WERI-Rb-1 (cell line): ENCODE results near the gene TCL1B.

ENCODE experiments used
- DNase-seq: peaks from one replicate; pipeline ENCODE4 v3.0.0-alpha.2; 2020
- H3K27ac ChIP-seq: fragments of 250-450 bp; sonication (Bioruptor Pico); 2 replicates; pipeline ENCODE4 v1.5.1; 2020; ENCODE audit warnings: mild to moderate bottlenecking, moderate library complexity
- H3K27me3 ChIP-seq: fragments of 250-450 bp; sonication (Bioruptor Pico); 2 replicates; pipeline ENCODE4 v1.5.1; 2021; ENCODE audit warnings: mild to moderate bottlenecking, low read depth, moderate library complexity; ENCODE audit not compliant: insufficient read depth, severe bottlenecking
- H3K36me3 ChIP-seq: fragments of 250-450 bp; sonication (Bioruptor Pico); 2 replicates; pipeline ENCODE4 v1.5.1; 2020; ENCODE audit warnings: mild to moderate bottlenecking, moderate library complexity
- H3K4me3 ChIP-seq: 2 replicates; pipeline ENCODE4 v1.5.1; 2011; ENCODE audit warnings: low read depth, mild to moderate bottlenecking, control low read depth, low read length
- H3K9me3 ChIP-seq: fragments of 250-450 bp; sonication (Bioruptor Pico); 2 replicates; pipeline ENCODE4 v1.5.1; 2021; ENCODE audit warnings: mild to moderate bottlenecking, moderate library complexity; ENCODE audit not compliant: severe bottlenecking
- TF ChIP-seq, protein P1 (sequence below): IDR thresholded peaks from 2 replicates; pipeline ENCODE4 v1.5.1; 2011; ENCODE audit warnings: low read depth, mild to moderate bottlenecking, control low read depth, inconsistent platforms, low read length

Gene TCL1B

DNA sequence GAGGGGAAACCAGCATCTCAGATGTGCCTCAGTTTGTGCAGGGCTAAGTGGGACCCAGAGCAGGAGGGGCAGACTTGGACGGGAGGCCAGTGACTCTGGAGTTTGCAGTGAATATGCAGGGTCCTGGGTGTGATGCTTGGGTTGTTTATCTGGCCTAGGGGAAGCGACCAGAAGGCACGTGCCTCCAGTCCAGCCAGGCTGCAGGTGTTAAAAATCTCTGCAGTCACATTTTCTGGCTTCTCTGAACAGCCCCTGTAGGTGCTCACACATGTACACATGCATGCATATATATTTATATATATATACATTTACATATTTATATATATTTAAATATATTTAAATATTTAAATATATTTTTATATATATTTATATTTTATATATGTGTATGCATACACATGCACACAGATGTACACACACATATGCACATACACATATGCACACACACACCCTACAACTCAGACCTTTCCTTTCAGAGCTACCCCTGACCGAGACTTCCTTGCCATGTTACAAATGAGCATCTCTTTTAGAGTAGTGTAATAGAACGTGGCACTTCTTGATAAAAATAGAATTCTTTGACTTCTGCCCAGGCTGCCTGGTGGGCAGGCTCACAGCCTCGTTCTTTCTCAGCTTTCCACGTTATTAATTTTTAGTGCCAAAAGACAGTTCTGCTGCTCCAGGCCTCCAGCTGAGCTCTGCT, 26.8 kb upstream of the TCL1B start:
- Histone ChIP-seq H3K27ac (no peak overlapping the region), H3K9me3 (no peaks in the 10 kb centered on the region), H3K4me3 (no peak overlapping the region), H3K36me3 (no peaks in the 10 kb centered on the region), H3K27me3 (no peaks in the 10 kb centered on the region)
- no peak for DNase-seq
- TF ChIP-seq, protein P1, sequence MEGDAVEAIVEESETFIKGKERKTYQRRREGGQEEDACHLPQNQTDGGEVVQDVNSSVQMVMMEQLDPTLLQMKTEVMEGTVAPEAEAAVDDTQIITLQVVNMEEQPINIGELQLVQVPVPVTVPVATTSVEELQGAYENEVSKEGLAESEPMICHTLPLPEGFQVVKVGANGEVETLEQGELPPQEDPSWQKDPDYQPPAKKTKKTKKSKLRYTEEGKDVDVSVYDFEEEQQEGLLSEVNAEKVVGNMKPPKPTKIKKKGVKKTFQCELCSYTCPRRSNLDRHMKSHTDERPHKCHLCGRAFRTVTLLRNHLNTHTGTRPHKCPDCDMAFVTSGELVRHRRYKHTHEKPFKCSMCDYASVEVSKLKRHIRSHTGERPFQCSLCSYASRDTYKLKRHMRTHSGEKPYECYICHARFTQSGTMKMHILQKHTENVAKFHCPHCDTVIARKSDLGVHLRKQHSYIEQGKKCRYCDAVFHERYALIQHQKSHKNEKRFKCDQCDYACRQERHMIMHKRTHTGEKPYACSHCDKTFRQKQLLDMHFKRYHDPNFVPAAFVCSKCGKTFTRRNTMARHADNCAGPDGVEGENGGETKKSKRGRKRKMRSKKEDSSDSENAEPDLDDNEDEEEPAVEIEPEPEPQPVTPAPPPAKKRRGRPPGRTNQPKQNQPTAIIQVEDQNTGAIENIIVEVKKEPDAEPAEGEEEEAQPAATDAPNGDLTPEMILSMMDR: no peak

DNA sequence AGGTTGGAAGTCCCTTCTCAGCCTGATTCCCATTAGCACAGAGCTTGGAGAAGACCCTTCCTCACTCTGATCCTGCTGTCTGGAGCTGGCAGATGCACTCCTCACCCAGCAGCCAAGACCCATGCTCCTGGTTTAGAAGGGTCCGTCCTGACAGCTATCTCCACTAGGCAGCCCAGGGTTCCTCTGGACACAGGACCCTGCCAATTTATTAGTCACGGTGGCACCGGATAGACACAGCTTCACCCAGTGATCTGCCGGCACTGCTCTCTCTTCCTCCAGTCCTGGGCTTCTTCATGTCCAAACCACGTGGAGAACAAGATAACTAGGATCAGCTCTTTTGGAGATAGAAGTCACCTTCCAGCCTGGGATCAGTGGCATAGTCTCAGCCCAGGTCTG, 26.2 kb upstream of the TCL1B start:
- no peaks in the 10 kb centered on the region for H3K9me3 ChIP-seq
- no peak for DNase-seq
- no peak overlapping the region for H3K27ac ChIP-seq
- H3K27me3 ChIP-seq: no peaks in the 10 kb centered on the region
- H3K4me3 ChIP-seq: no peak overlapping the region
- TF ChIP-seq, protein P1: no peak
- H3K36me3 ChIP-seq: no peaks in the 10 kb centered on the region

DNA sequence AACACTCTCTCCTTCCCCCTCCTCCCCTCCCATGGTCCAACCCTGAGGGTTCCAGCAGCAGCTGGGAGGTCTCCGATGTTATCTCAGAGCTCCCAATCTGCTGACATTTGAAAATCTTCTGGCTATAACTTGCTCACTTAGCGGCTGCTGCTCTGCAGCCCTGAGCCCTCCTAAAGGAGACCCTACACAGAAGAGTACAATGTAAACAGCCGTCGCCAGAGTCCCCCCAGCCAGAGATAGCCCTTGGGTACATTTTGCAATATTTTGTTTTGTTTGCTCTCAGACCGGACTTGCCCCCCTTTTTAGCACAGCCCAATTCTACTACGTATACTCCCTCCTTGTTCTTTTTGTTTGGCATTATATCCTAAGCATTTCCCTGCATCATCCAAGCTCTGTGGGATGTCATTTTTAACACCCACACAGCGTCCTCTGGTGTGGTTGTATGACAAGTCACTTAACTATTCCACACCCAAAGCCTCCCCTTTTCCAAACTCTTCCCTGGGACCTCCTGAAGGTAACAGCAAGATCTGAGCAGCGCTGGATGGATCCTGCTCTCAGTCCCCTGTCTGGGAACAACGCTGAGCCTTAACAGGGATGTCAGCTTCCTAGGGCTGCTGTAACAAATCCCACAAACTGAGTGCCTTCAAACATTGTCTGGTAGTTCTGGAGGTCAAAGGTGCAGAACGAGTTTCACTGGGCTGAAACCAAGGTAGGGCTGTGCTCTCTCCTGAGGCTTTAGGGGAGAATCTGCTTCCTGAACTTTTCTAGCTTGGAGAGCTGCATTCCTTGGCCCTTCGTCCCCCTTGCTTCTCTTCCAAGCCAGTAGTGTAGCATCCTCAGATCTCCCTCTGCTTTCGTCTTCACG, 25.3 kb upstream of the TCL1B start:
- no peaks in the 10 kb centered on the region for H3K27me3 ChIP-seq
- no peaks in the 10 kb centered on the region for H3K36me3 ChIP-seq
- TF ChIP-seq, protein P1: no peak
- DNase-seq: no peak
- no peak overlapping the region for H3K27ac ChIP-seq
- H3K4me3 ChIP-seq: no peak overlapping the region
- H3K9me3 ChIP-seq: no peaks in the 10 kb centered on the region

DNA sequence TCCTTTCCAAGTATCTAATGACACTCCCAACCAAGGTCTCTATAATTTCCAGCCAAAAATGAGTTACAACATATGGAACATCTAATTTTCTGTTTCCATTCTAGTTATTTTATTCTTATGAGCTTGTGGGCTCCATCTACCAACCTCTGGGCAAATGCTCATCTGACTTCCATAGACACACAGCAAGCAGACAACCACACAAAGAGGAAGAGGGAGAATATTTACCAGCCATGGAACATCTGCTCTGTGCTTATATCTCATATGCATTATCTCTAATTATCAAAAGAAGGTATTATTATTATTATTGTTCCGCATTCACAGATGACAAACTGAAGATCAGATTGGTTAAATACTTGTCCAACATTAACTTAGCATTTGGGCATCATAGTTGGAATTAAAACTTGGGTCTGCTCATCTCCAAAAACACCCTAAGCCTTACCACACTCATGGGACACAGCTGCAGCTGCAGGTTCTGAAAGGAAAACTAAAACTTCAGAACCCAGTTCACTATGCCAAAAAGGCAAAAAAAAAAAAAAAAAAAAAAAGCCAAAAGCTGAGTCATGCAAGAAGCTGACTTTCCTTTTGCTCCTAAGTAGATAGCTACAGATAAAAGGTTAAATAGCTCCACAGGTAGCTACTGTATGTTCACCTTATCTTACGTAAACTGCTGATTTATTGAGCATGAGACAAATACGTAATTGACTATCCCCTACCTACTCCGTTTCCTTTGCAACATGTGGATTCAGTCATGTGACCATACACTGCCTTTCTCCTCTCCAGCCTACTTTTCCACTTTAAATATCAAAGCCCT, 23.6 kb upstream of the TCL1B start:
- H3K27ac ChIP-seq: no peak overlapping the region

DNA sequence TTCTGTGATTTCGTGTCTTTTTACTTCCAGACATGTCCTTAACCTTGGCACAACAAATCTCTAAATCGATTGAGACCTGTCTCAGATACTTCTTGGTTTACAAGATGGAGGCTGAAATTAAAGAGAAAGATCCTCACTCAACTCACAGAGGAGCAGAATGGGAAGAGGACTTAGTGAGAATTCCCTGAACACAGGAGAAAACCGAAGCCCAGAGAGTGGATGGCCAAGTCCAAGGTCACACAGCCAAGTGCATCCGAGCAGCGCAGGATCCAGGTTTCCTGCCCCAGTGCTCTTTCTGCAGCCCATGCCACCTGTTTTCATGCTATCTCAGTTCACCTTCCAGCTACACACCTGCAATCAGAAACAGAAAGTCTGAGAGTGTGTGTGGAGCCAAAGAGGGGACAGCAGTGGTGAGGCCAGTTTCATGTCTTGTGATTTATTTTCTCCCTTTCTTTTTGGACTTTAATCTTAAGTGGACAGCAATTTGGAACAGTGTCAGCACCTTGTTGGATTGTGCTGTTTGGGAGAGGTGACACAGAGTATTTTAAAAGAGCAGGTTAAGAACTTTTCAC, 22.9 kb upstream of the TCL1B start:
- H3K27ac ChIP-seq: no peak overlapping the region
- no peaks in the 10 kb centered on the region for H3K9me3 ChIP-seq
- TF ChIP-seq, protein P1: no peak
- no peaks in the 10 kb centered on the region for H3K27me3 ChIP-seq
- no peak for DNase-seq
- H3K4me3 ChIP-seq: no peak overlapping the region
- H3K36me3 ChIP-seq: no peaks in the 10 kb centered on the region

More for the DNA sequence above, 23.6 kb upstream of the TCL1B start:
- H3K9me3 ChIP-seq: no peaks in the 10 kb centered on the region
- H3K4me3 ChIP-seq: no peak overlapping the region
- DNase-seq: no peak
- TF ChIP-seq, protein P1: no peak
- H3K27me3 ChIP-seq: no peaks in the 10 kb centered on the region
- H3K36me3 ChIP-seq: no peaks in the 10 kb centered on the region
